NCI-H82 treated with DMSO at 0.1 percent for 48 hours (cell line): Measurements from ENCODE around the gene PTGR2.
"Not testable (repeated sequence)": the region's sequence is repeated elsewhere in the genome, so short reads cannot be mapped to it uniquely, and the experiment has no call there.

Experiments
- DNase-seq: peaks from one replicate; lab custom pipeline; 2025; ENCODE audit not compliant: unreplicated experiment; lab: John Stamatoyannopoulos, UW

Gene PTGR2

GRCh38 chr14:73851567-73852382 is at the start of gene PTGR2:
TSS of gene PTGR2 (plus strand) at chr14:73851831. CDS start at chr14:73858863, 7,032 bp downstream.
- peak; percentile 94 for DNase-seq

- DNase-seq: no peak
Observed at GRCh38 chr14:73802431-73803188, 49.0 kb upstream of the PTGR2 start.

GRCh38 chr14:73804636-73805035 is 47.0 kb upstream of the PTGR2 start:
- DNase-seq: no peak

GRCh38 chr14:73807457-73807856 is 44.2 kb upstream of the PTGR2 start:
- DNase-seq: no peak

- DNase-seq: no peak
Observed at GRCh38 chr14:73809391-73809790, 42.2 kb upstream of the PTGR2 start.

- DNase-seq: no peak
Observed at GRCh38 chr14:73810478-73811163, 41.0 kb upstream of the PTGR2 start.

- no peak for DNase-seq
Observed at GRCh38 chr14:73811164-73811503, 40.5 kb upstream of the PTGR2 start.

GRCh38 chr14:73814153-73814552 is 37.5 kb upstream of the PTGR2 start:
- DNase-seq: no peak

GRCh38 chr14:73815849-73816248 is 35.8 kb upstream of the PTGR2 start:
- DNase-seq: no peak

- DNase-seq: no peak
Observed at GRCh38 chr14:73816393-73816816, 35.2 kb upstream of the PTGR2 start.

GRCh38 chr14:73817020-73817655 is 34.5 kb upstream of the PTGR2 start:
- no peak for DNase-seq

- no peak for DNase-seq
Observed at GRCh38 chr14:73818821-73819220, 32.8 kb upstream of the PTGR2 start.

- no peak for DNase-seq
Observed at GRCh38 chr14:73820631-73821030, 31.0 kb upstream of the PTGR2 start.

GRCh38 chr14:73823339-73823885 is 28.2 kb upstream of the PTGR2 start:
- no peak for DNase-seq

- no peak for DNase-seq
Observed at GRCh38 chr14:73824127-73824526, 27.5 kb upstream of the PTGR2 start.

GRCh38 chr14:73824536-73824935 is 27.1 kb upstream of the PTGR2 start:
- no peak for DNase-seq

- DNase-seq: peak; percentile 62
Observed at GRCh38 chr14:73825551-73826188, 26.0 kb upstream of the PTGR2 start.

- DNase-seq: not testable (repeated sequence)
Observed at GRCh38 chr14:73827190-73827589, 24.4 kb upstream of the PTGR2 start.

- DNase-seq: no peak
Observed at GRCh38 chr14:73829071-73829470, 22.6 kb upstream of the PTGR2 start.
